GM19193 (cell line): Measurements from ENCODE around the gene CDC5L.

Source experiments
- POLR2A ChIP-seq: IDR thresholded peaks from 4 replicates; pipeline ENCODE4 v1.6.1; 2011; ENCODE audit not compliant: insufficient read depth, insufficient read length; ENCODE audit errors: extremely low read depth

Gene CDC5L

DNA sequence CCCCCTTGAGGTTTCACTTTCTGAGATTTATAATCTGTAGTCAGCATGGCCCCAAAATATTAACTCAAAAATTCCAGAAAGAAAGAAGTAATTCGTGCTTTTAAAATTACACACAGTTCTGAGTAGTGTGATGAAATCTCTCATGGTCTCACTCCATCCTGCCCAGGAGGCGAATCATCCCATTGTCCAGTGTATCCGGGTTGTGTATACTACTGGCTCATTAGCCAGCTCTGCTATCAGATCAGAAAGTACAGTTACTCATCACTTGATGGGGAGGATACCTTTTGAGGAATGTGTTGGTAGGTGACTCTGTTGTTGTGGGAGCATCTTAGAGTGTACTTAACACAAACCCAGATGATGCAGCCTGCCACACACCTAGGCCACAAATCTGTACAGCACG is 65.2 kb downstream of the CDC5L start:
- TF ChIP-seq POLR2A, result no peak

DNA sequence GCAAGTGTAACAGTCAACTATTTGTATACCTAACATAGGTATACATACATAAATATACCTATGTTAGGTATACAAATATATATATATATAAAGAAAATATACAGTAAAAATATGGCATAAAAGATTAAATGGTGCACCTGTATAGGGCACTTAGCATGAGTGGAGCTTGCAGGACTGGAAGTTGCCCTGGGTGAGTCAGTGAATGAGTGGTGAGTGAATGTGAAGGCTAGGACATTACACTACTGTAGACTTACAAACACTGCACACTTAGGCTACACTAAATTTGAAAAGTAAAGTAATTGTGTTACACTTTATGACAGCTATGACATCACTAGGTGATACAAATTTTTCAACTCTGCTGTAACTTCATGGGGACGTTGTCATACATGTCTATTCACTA is 65.6 kb downstream of the CDC5L start:
- no peak for TF ChIP-seq POLR2A

DNA sequence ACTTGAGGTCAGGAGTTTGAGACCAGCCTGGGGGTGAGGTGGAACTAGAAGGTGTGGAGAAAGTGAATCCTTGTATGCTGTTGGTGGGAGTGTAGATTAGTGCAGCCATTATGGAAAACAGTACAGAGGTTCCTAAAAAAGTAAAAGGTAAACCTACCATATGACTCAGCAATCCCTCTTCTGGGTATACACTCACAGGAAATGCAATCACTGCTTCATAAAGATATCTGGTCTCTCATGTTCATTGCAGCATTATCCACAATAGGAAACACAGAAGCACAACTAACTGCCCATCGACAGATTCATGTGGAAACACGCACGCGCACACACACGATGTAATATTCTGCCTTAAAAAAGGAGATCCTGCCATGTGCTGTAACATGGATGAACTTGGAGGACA is 66.7 kb downstream of the CDC5L start:
- no peak for TF ChIP-seq POLR2A

DNA sequence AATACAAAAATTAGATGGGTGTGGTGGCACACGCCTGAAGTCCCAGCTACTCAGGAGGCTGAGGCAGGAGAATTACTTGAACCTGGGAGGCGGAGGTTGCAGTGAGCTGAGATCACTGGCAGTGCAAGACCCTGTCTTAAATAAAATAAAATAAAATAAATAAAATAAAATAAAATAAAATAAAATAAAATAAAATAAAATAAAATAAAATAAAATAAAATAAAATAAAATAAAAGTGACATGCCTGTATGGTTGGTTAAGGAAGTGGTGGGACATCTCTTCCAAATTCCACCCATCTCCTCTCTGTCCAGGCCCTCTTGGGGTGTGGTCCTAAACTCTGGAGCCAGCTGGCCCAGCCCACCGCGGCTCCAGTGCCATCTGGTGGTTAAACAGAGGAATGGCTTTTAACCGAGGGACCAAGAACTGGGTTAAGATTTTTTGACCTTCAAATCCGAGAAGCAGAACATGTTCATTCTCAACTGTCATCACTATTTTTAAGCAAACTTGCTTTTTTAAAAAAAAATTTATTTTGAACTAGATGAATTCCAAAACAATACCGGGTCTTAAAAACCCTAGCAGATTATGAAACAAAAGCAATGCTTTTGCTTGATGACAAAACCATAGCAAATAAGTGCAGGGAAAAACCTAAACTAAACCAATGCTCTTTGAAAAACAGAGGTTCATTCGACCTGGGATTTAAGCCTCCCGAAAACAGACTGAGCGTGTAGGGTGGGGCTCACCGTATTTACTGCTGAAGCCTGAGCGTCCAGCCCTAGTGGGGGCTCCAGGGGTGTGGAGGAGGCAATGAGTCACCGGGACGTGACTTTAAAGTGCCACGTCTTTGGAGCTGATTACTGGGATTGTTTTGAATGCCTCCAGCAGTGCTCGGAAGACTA is 68.8 kb downstream of the CDC5L start:
- no peak for TF ChIP-seq POLR2A

DNA sequence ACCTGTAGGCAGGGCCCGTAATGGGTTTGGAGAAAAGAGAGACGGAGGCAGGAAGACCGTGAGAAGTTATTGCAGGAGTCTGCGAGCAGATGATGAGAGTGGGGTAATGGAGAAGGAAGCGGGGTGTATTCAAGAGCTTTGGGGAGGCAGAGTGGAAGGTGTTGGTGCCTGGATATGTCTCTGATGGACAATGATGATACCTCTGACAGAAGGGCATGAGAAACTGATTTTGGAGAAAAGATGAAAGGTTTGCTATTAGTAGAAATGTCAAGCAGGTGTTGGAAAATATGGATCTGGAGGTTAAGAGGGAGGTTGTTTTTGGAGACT is 69.4 kb downstream of the CDC5L start:
- no peak for TF ChIP-seq POLR2A

DNA sequence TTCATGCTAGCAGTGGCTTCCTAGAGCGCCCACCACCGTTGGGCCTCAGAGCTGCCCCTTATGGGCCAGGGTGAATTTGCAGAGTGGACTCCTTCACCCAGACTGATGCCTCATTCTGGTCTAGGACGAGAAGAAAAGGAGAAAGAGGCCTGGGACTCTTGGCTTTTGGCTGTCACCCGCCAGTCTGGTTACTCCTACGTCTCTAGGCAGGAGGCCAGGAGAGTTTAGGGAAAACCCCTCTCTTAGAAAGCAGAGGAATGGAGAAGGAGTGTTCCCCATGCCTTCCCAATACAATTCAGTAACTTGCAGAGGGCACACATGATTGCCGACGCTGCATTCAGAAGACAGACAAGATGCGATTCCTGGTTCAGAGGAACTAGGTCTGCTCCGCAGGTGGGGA is 70.1 kb downstream of the CDC5L start:
- no peak for TF ChIP-seq POLR2A

DNA sequence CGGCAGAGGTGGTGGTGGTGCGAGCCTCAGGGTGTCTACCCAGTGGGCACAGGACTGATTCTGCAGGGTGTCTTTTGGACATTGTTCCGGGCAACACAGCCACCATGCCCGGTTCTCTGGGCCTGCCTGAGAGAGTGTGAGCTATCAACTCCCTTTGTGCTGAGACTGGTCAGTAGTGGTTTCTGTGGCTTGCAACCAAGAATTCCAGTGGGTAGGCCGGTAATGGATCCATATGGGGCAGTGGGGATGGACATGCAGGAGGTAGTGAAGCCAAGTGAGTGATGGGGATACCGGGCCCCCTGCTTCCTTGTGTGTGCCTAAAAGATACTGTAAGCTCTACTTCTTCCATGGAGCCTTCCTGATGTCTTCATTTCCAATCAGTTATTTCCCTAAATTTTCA is 71.0 kb downstream of the CDC5L start:
- no peak for TF ChIP-seq POLR2A

DNA sequence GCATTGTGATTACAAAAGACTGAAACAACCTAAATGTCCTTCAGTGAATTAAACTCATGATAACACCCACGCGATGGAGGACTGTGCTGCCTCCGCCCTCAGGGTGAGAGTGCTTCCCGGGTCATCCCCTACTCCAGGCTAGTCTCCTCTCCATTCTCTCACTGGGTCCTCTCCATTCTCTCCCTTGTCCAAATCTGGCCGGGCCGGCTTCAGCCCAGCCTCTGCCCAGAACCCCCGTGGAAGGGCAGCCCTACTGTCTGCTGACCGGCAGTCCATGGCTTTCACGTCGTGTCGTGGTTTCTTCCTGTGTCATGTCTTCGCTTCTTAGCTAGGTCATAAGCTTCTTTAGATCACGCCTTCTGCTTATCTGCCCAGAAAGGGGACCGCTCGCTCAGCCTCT is 74.8 kb downstream of the CDC5L start:
- TF ChIP-seq POLR2A, result no peak

DNA sequence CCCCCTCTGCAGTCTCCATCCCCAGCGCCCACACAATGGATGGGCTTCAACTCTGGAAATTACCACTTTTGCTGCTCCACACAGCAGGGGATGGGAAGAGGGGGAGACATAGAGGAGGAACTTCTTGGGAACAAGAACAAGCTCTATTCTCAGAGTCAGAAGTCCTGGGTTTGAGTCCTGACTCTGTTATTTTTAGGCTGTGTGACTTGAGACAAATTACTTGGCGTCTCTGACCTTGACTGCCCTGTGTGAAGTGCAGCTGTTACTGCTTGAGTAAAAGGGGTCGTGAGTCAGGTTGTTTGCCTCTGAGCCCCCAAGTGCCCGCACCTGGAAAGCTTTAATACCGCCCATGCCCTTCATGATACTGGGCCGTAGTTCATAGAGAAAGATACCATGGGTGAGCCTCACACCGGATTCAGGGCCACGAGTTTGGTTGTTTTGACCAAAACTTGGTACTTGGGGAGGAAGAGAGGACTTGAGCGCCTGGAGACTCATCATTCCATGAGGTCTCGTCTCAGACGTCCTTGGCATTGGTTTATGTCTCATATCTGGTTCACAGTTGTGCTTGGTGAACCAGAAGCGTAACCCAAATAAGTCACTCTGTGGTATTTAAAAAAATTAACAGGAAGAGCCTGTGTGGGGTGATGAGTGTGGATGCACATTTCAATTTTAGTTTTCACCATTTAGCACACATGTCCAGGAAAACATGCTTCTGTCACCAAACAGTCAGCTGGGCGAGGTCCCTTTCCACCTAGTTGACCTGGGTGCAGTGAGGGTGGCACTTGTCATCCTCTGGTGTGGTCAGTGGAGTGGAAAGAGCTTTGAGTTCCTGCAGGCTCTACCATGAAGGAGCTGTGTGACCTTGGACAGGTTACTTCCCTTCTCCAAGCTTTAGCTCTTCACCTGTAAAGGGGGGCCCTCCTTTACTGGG is 75.6 kb downstream of the CDC5L start:
- no peak for TF ChIP-seq POLR2A

DNA sequence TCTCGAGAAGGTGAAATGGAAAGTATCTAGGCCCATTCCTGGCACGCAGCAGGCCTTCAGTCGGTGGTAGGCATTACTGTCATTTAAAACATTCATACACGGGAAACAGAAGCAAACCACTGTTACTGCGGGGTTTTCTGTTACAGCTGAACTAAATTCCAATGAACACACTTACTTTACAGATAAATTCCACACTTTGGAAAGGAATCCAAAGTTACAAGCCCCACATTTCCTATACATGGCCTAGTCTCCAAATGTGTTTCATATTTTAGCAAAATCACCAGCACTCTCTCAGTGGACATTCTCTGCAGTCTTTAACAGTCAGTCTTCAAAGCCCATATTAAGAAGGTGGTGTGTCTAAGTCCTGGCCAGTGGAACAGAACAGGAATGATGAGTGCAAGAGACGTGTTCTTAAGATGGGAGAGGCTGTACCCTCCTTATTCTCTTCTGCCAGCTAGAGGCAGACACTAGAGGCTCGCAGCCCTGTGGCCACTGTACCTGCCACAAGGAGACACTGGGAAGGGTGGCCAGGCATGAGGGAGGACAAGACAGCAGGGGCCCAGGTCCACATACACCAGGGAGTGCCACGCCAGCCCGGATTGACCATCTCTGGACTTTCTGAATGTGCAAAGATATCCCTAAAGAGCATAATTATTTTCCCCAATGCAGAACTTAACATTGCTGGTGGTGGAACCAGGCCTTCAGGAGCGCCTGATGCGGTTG is 76.4 kb downstream of the CDC5L start:
- no peak for TF ChIP-seq POLR2A

DNA sequence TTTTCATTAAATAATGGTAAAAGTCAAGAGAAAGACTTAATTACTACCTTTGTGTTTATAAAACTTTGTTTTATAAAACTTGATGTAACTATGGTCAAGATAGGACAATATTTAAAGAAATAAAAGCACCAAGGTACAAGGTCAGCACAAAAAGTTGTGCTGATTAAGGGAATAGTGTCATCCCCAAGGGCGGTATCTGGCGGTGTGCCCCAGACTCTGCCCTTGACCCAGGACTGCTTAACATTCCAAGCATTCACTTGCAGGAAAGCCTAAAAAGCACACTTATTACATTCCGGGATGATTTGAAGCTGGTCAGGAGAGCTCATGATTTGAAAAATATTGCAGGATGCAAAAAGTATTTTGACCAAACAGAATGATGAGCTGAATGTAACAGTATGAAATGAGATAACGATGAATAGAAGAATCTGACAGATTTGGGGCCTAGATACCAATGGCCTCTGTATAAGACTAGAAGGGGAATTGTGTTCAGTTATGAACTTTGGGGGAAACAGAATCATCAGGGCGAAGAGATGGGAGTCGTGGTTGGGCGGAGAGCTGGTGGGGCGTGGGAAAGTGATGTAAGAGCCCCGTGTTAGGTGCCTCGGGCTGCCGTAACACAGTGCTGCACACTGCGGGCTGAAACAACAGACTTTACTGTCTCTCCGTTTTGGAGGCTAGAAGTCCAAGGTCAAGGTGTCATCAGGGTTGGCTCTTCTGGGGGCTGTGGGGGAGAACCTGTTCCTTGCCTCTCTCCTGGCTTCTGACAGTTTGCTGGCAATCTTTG is 77.2 kb downstream of the CDC5L start:
- TF ChIP-seq POLR2A, result no peak

DNA sequence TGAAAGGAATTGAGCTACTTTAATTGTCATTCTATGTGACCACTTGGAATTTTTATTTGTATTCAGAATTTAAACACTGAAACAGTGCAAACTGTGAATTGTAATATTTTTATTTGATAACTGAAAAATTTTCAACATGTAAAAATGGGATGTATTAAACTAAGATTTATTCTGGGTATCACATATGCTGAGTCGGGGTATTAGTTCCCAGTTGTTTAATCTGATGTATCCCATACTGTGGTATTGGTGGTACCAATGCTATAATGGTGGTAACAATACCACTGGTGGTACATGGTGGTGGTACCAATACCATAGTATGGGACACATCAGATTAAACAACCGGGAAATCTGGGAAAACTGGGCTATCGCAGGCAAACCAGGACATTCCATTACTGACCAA is 79.4 kb downstream of the CDC5L start:
- TF ChIP-seq POLR2A, result no peak

DNA sequence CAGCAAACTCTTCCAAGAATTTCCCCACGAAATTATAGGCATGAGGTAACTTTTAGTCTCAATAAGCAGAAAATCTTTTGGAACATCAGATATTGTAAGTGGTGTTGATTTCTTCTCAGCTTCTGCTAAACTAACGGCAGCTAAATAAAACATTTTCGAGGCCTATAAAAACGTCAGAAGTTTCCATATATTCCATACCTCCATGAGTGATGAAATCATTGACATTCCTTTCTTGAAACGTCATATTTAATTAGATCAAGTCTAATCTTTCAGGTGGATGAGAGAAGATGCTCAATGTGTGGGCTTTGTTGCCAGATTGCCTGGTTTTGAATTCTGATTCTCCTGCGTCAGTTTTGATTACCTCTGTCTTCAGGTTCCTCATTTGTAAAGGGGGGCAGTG is 81.3 kb downstream of the CDC5L start:
- no peak for TF ChIP-seq POLR2A

DNA sequence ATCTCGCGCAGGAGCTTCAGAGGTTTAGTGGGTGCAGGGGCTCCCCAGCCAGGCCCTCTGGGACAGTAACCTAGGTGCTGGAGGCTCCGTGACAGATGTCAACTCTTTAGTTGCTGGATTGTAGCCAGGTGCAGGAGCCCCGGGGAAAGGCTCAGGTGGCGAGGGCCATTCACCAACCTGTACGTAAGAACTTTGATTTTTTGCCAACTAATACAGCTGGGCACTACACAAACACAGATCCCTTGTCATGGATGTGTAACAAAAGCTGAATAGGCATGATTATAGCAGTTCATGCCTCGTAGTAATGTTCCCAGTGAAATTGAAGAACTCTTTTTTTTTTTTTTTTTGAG is 82.6 kb downstream of the CDC5L start:
- no peak for TF ChIP-seq POLR2A

DNA sequence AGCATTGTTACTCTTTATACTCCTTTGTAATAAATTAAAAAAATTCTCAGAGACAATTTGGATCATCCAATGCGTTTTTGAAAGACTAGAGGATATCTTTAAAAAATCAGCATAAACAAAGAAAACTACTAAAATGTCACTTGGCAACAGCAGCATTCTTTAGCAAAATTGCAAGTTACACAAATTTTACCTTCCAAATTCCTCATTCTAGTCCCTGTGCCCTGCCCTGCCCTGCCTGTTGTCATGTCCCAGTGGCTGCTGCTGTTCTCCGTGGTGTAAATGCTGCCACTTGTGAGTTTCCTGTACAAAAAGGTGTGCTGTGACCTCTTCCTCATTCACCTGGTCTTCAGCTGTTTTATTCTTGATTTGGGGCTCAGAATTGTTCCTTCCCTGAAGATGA is 83.2 kb downstream of the CDC5L start:
- no peak for TF ChIP-seq POLR2A

DNA sequence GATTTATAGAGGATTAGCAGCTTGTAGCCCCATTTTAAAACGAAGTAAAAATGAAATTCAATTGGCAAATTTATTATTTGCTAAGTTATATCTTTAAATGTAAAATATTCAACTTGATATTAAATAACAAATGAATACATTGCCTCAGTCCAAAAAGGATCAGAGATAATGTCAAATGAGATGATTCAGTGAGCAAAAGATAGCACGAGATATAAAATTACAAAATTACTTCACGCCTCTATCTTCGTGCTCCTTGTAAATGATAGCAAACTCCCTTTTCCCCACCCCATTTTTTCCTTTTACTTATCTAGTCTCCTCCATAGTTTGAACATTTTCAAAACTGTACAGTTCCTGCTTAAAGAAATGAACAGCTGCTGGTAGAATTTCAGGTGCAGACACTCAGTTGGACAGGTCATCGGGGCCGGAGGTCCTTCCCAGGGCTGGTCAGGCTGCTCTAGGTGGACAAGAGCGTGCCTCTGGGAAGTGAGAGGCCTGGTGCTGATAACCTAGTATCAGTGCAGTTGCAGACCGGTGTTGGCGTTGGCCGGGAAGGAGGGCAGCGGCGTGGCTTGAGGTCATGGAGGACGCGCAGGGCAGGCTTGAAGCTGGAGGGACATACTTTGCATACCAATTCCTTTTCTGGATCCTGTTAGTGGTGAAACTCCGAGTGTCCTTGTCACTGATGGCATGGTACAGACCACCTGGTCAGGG is 83.9 kb downstream of the CDC5L start:
- TF ChIP-seq POLR2A, result no peak
